Hepatocyte (in vitro differentiated cells): ENCODE results near the gene ANK2.

Source experiments
- CTCF ChIP-seq: fragments of 200-600 bp; sonication (generic); IDR thresholded peaks from 2 replicates; pipeline ENCODE4 v1.5.1; 2016; ENCODE audit warnings: antibody characterized with exemption, mild to moderate bottlenecking; ENCODE audit not compliant: poor library complexity
- EZH2 ChIP-seq: fragments of 200-600 bp; sonication (generic); IDR thresholded peaks from 2 replicates; pipeline ENCODE4 v1.6.1; 2016; ENCODE audit warnings: antibody characterized with exemption, mild to moderate bottlenecking, borderline replicate concordance
- EZH2phosphoT487 ChIP-seq: fragments of 200-600 bp; sonication (generic); IDR thresholded peaks from one replicate; pipeline ENCODE4 v1.6.1; 2018; ENCODE audit warnings: antibody characterized with exemption, mild to moderate bottlenecking, low read depth, moderate library complexity; ENCODE audit not compliant: unreplicated experiment, severe bottlenecking

GRCh38 chr4:113331811-113332210, 282.4 kb downstream of the ANK2 start:
- TF ChIP-seq CTCF (no peak), EZH2phosphoT487 (no peak), EZH2 (no peak)
